A673 (cell line): ENCODE measurements around the gene ARL5B. TPM values are rescaled to one million over a fixed set of nuclear protein-coding genes. Genes with fewer than 3 reads are reported as not detected.

Experiments
- BruUV-seq: library from RNA; stranded (reverse); fragments of 400-500 nt; replicated peaks from 2 replicates; lab custom pipeline; 2021; lab: Mats Ljungman, UMichigan
- CTCF ChIA-PET: fragments of 300-600 bp; sonication (Branson Sonifier 250); formaldehyde crosslinking; loops from one replicate; lab custom pipeline; 2022; ENCODE audit warnings: antibody characterized with exemption; lab: Charles Lee
- POLR2A ChIA-PET: fragments of 300-600 bp; sonication (Branson Sonifier 250); formaldehyde crosslinking; loops from one replicate; lab custom pipeline; 2022; ENCODE audit warnings: antibody characterized with exemption; ENCODE audit not compliant: low non-redundant PET; lab: Charles Lee
- DNase-seq: peaks from one replicate; pipeline ENCODE4 v3.0.0-alpha.2; 2015; ENCODE audit warnings: low spot score
- H3K27ac ChIP-seq: fragments of 200-600 bp; sonication (generic); 2 replicates; pipeline ENCODE4 v1.5.1; 2016; ENCODE audit warnings: mixed run types, low read depth, mild to moderate bottlenecking, mixed read lengths, antibody characterized with exemption, low read length; ENCODE audit not compliant: poor library complexity, severe bottlenecking
- H3K27me3 ChIP-seq: fragments of 200-600 bp; sonication (generic); replicated peaks from 2 replicates; pipeline ENCODE4 v1.6.1; 2017; ENCODE audit warnings: mixed run types, low read depth, mild to moderate bottlenecking, mixed read lengths, antibody characterized with exemption, low read length; ENCODE audit not compliant: insufficient read depth, poor library complexity
- H3K36me3 ChIP-seq: fragments of 200-600 bp; sonication (generic); 2 replicates; pipeline ENCODE4 v1.6.1; 2016; ENCODE audit warnings: mixed run types, mild to moderate bottlenecking, mixed read lengths, antibody characterized with exemption, low read length; ENCODE audit not compliant: insufficient read depth, poor library complexity, severe bottlenecking
- H3K4me1 ChIP-seq: fragments of 200-600 bp; sonication (generic); 2 replicates; pipeline ENCODE4 v1.6.1; 2017; ENCODE audit warnings: mixed run types, mild to moderate bottlenecking, mixed read lengths, antibody characterized with exemption, low read length; ENCODE audit not compliant: insufficient read depth, poor library complexity, severe bottlenecking
- H3K4me3 ChIP-seq: fragments of 200-600 bp; sonication (generic); 2 replicates; pipeline ENCODE4 v1.5.1; 2016; ENCODE audit warnings: low read depth, mixed run types, mild to moderate bottlenecking, mixed read lengths, low read length; ENCODE audit not compliant: poor library complexity, severe bottlenecking
- H3K9me3 ChIP-seq: fragments of 200-600 bp; sonication (generic); 2 replicates; pipeline ENCODE4 v1.6.1; 2016; ENCODE audit warnings: mixed run types, low read depth, mild to moderate bottlenecking, mixed read lengths, antibody characterized with exemption, low read length; ENCODE audit not compliant: poor library complexity, severe bottlenecking
- CTCF ChIP-seq: fragments of 300-800, 200-600 bp; sonication (generic); conservative IDR thresholded peaks from 2 replicates; pipeline ENCODE4 v1.5.1; 2017; ENCODE audit warnings: low read depth, mild to moderate bottlenecking, antibody characterized with exemption, low read length, moderate library complexity, mixed read lengths
- EZH2 ChIP-seq: fragments of 200-600 bp; sonication (generic); IDR thresholded peaks from 2 replicates; pipeline ENCODE4 v1.6.1; 2017; ENCODE audit warnings: borderline replicate concordance, low read depth, mild to moderate bottlenecking, mixed read lengths, antibody characterized with exemption, low read length; ENCODE audit not compliant: poor library complexity, severe bottlenecking
- intact Hi-C: fragments of 100-400 bp; cut with micrococcal nuclease; formaldehyde crosslinking; loops from one replicate; pipeline ENCODE4 v1.10.0; 2022; ENCODE audit not compliant: unreplicated experiment
- total RNA-seq: library from RNA; stranded (reverse); gene quantifications from 2 replicates; pipeline ENCODE4 v1.2.3, GENCODE V29; 2021

Gene ARL5B
- total RNA-seq, 1 experiment from 2014 or later = 30.2 TPM

GRCh38 chr10:18680754-18681153 lies 21.5 kb downstream of the ARL5B start:
- no peak overlapping the region for H3K27ac ChIP-seq
- POLR2A ChIA-PET = no interaction called here

GRCh38 chr10:18681366-18681765 lies 22.1 kb downstream of the ARL5B start:
- CTCF ChIA-PET = no interaction called here
- POLR2A ChIA-PET = no interaction called here

More at GRCh38 chr10:18680754-18681153, 21.5 kb downstream of the ARL5B start:
- Histone ChIP-seq H3K27me3 (no peaks in the 10 kb centered on the region), H3K36me3 (peaks cover 14% of the 10 kb centered on the region), H3K4me1 (peaks cover 24% of the 10 kb centered on the region), H3K4me3 (no peak overlapping the region), H3K9me3 (no peaks in the 10 kb centered on the region)
- intact Hi-C loops = loop anchor here (10.0 kb wide), 1 partner anchor 234 kb away; no protein-coding TSS in a partner anchor
- no TSS peak for BruUV-seq
- TF ChIP-seq CTCF = no peak
- TF ChIP-seq EZH2 = no peak
- CTCF ChIA-PET = no interaction called here
- DNase-seq = no peak

GRCh38 chr10:18681971-18682411 lies 22.8 kb downstream of the ARL5B start:
- intact Hi-C loops = loop anchor here (10.0 kb wide), 1 partner anchor 233 kb away; no protein-coding TSS in a partner anchor
- peak overlapping the region; percentile 35 for H3K27ac ChIP-seq
- POLR2A ChIA-PET = no interaction called here

More at GRCh38 chr10:18681366-18681765, 22.1 kb downstream of the ARL5B start:
- H3K9me3 ChIP-seq = no peaks in the 10 kb centered on the region
- DNase-seq = no peak
- intact Hi-C loops = loop anchor here (10.0 kb wide), 1 partner anchor 233 kb away; no protein-coding TSS in a partner anchor
- no peaks in the 10 kb centered on the region for H3K27me3 ChIP-seq
- no TSS peak for BruUV-seq
- H3K36me3 ChIP-seq = peaks cover 14% of the 10 kb centered on the region
- peak overlapping the region; percentile 35 for H3K27ac ChIP-seq
- H3K4me1 ChIP-seq = peaks cover 24% of the 10 kb centered on the region
- TF ChIP-seq EZH2 (no peak), CTCF (no peak)
- no peak overlapping the region for H3K4me3 ChIP-seq

More at GRCh38 chr10:18681971-18682411, 22.8 kb downstream of the ARL5B start:
- TF ChIP-seq EZH2 (no peak), CTCF (no peak)
- Histone ChIP-seq H3K4me3 (no peak overlapping the region), H3K36me3 (peaks cover 10% of the 10 kb centered on the region), H3K9me3 (no peaks in the 10 kb centered on the region), H3K27me3 (no peaks in the 10 kb centered on the region), H3K4me1 (peaks cover 24% of the 10 kb centered on the region)
- DNase-seq = no peak
- no TSS peak for BruUV-seq
- CTCF ChIA-PET = no interaction called here
